Activated CD4-positive, alpha-beta T cell treated with anti-CD3 and anti-CD28 coated beads, Interleukin-2, amount 50 U/mL, for 4 hours (primary cell): ENCODE results near the gene ACTR1B.
"Not testable (repeated sequence)": the region's sequence is repeated elsewhere in the genome, so short reads cannot be mapped to it uniquely, and the experiment has no call there.

Experiments
- DNase-seq, 2 experiments: peaks; one replicate each; pipeline ENCODE4 v3.0.0-alpha.2; 2020

The ACTR1B gene

GRCh38 chr2:97657986-97658690, 5.7 kb downstream of the ACTR1B start:
- DNase-seq, result no peak

- DNase-seq, result no peak
These were observed 6.8 kb downstream of the ACTR1B start for GRCh38 chr2:97656905-97657587.

GRCh38 chr2:97656129-97656755, 7.6 kb downstream of the ACTR1B start:
- DNase-seq, result no peak

- DNase-seq, result no peak
These were observed 9.1 kb downstream of the ACTR1B start for GRCh38 chr2:97654791-97655190.

GRCh38 chr2:97654309-97654708, 9.5 kb downstream of the ACTR1B start:
- no peak for DNase-seq

- DNase-seq, result no peak
These were observed 10.0 kb downstream of the ACTR1B start for GRCh38 chr2:97653874-97654273.

- DNase-seq, result no peak
These were observed 10.4 kb downstream of the ACTR1B start for GRCh38 chr2:97653473-97653872.

- no peak for DNase-seq
These were observed 12.7 kb downstream of the ACTR1B start for GRCh38 chr2:97651114-97651513.

GRCh38 chr2:97646977-97647376, 16.9 kb downstream of the ACTR1B start:
- DNase-seq, result no peak

- peak; percentile 98 for DNase-seq
These were observed 17.9 kb downstream of the ACTR1B start, which contains the start of gene COX5B for GRCh38 chr2:97645695-97646629. Gene COX5B (plus strand): TSS chr2:97646062. CDS start chr2:97646087, 25 bp downstream.

- no peak for DNase-seq
These were observed 18.6 kb downstream of the ACTR1B start for GRCh38 chr2:97645112-97645694.

- DNase-seq, result no peak
These were observed 19.7 kb downstream of the ACTR1B start for GRCh38 chr2:97644023-97644717.

GRCh38 chr2:97626049-97626430, 37.8 kb downstream of the ACTR1B start:
- not testable (repeated sequence) for DNase-seq

- not testable (repeated sequence) for DNase-seq
These were observed 38.3 kb downstream of the ACTR1B start for GRCh38 chr2:97625354-97626048.

- DNase-seq, result not testable (repeated sequence)
These were observed 40.9 kb downstream of the ACTR1B start for GRCh38 chr2:97622976-97623375.

GRCh38 chr2:97620492-97620891, 43.4 kb downstream of the ACTR1B start:
- DNase-seq, result not testable (repeated sequence)

GRCh38 chr2:97618939-97619827, 44.7 kb downstream of the ACTR1B start:
- DNase-seq, result not testable (repeated sequence)

- DNase-seq, result no peak
These were observed 45.9 kb downstream of the ACTR1B start for GRCh38 chr2:97617911-97618310.

- not testable (repeated sequence) for DNase-seq
These were observed 48.1 kb downstream of the ACTR1B start for GRCh38 chr2:97615746-97616145.

- not testable (repeated sequence) for DNase-seq
These were observed 51.9 kb downstream of the ACTR1B start for GRCh38 chr2:97611895-97612294.
